Nephron (organoid): Measurements from ENCODE around the gene SLC2A13.

ENCODE experiments used
- H3K27ac Mint-ChIP-seq, 3 experiments: 2 replicates each; pipeline ENCODE4 v1.8.0; 2020; ENCODE audit warnings: mixed read lengths in 3 of 3, mild to moderate bottlenecking in 2 of 3, moderate library complexity in 1 of 3
- H3K27me3 Mint-ChIP-seq: 2 replicates; pipeline ENCODE4 v1.8.0; 2021; ENCODE audit warnings: low read depth, mild to moderate bottlenecking, moderate library complexity, mixed read lengths
- H3K36me3 Mint-ChIP-seq: 2 replicates; pipeline ENCODE4 v1.8.0; 2020; ENCODE audit warnings: low read depth, mixed read lengths
- H3K4me1 Mint-ChIP-seq: 2 replicates; pipeline ENCODE4 v1.8.0; 2020; ENCODE audit warnings: mixed read lengths
- H3K4me3 Mint-ChIP-seq, 3 experiments: 2 replicates each; pipeline ENCODE4 v1.8.0; 2020; ENCODE audit warnings: mild to moderate bottlenecking in 3 of 3, mixed read lengths in 3 of 3, moderate library complexity in 2 of 3
- H3K9me3 Mint-ChIP-seq: 2 replicates; pipeline ENCODE4 v1.8.0; 2020; ENCODE audit warnings: mixed read lengths
- CTCF ChIP-seq, 3 experiments: fragments of 200-600 bp; sonication (generic); IDR thresholded peaks; one replicate each; pipeline ENCODE4 v1.5.0; 2021; ENCODE audit warnings: antibody characterized with exemption in 3 of 3; ENCODE audit not compliant: unreplicated experiment in 3 of 3

The SLC2A13 gene

GRCh38 chr12:39956725-39957124 is 149.2 kb downstream of the SLC2A13 start:
- Mint-ChIP-seq H3K36me3 (no peaks in the 10 kb centered on the region), H3K4me1 (no peaks in the 10 kb centered on the region), H3K27me3 (no peaks in the 10 kb centered on the region), H3K27ac (no peak overlapping the region), H3K4me3 (no peak overlapping the region), H3K9me3 (no peaks in the 10 kb centered on the region)
- no peak for TF ChIP-seq CTCF (IDR thresholded peaks at IDR 0.05; ENCODE audit: unreplicated experiment in 3 of 3)

- Mint-ChIP-seq H3K9me3 (peaks cover 7% of the 10 kb centered on the region), H3K27ac (no peak overlapping the region)
These were observed 159.3 kb downstream of the SLC2A13 start for GRCh38 chr12:39946361-39947280.

GRCh38 chr12:39937119-39937518 is 168.8 kb downstream of the SLC2A13 start:
- Mint-ChIP-seq H3K9me3 (peaks cover 7% of the 10 kb centered on the region), H3K27ac (no peak overlapping the region), H3K4me3 (no peak overlapping the region), H3K27me3 (no peaks in the 10 kb centered on the region), H3K36me3 (no peaks in the 10 kb centered on the region), H3K4me1 (no peaks in the 10 kb centered on the region)
- TF ChIP-seq CTCF (IDR thresholded peaks at IDR 0.05; ENCODE audit: unreplicated experiment in 3 of 3): no peak

More at GRCh38 chr12:39946361-39947280, 159.3 kb downstream of the SLC2A13 start:
- TF ChIP-seq CTCF (IDR thresholded peaks at IDR 0.05; ENCODE audit: unreplicated experiment in 3 of 3): no peak
- no peaks in the 10 kb centered on the region for H3K27me3 Mint-ChIP-seq
- no peaks in the 10 kb centered on the region for H3K4me1 Mint-ChIP-seq
- H3K36me3 Mint-ChIP-seq: no peaks in the 10 kb centered on the region
- H3K4me3 Mint-ChIP-seq: no peak overlapping the region

GRCh38 chr12:39935839-39936238 is 170.0 kb downstream of the SLC2A13 start:
- H3K36me3 Mint-ChIP-seq: no peaks in the 10 kb centered on the region
- no peak for TF ChIP-seq CTCF (IDR thresholded peaks at IDR 0.05; ENCODE audit: unreplicated experiment in 3 of 3)
- H3K27ac Mint-ChIP-seq: no peak overlapping the region
- H3K4me3 Mint-ChIP-seq: no peak overlapping the region
- H3K27me3 Mint-ChIP-seq: no peaks in the 10 kb centered on the region
- H3K9me3 Mint-ChIP-seq: no peaks in the 10 kb centered on the region
- H3K4me1 Mint-ChIP-seq: no peaks in the 10 kb centered on the region

GRCh38 chr12:39935275-39935674 is 170.6 kb downstream of the SLC2A13 start:
- Mint-ChIP-seq H3K27ac (no peak overlapping the region), H3K4me1 (no peaks in the 10 kb centered on the region), H3K36me3 (no peaks in the 10 kb centered on the region), H3K4me3 (no peak overlapping the region), H3K27me3 (no peaks in the 10 kb centered on the region), H3K9me3 (no peaks in the 10 kb centered on the region)
- TF ChIP-seq CTCF (IDR thresholded peaks at IDR 0.05; ENCODE audit: unreplicated experiment in 3 of 3): no peak

GRCh38 chr12:39931857-39932256 is 174.0 kb downstream of the SLC2A13 start:
- Mint-ChIP-seq H3K4me3 (no peak overlapping the region), H3K36me3 (no peaks in the 10 kb centered on the region), H3K27me3 (no peaks in the 10 kb centered on the region), H3K27ac (no peak overlapping the region), H3K9me3 (no peaks in the 10 kb centered on the region), H3K4me1 (no peaks in the 10 kb centered on the region)
- no peak for TF ChIP-seq CTCF (IDR thresholded peaks at IDR 0.05; ENCODE audit: unreplicated experiment in 3 of 3)
